GM12872 (cell line): ENCODE measurements around the gene ADCY2.

Experiments used
- CTCF ChIP-seq: IDR thresholded peaks from 3 replicates; pipeline ENCODE4 v1.5.1; 2011; ENCODE audit warnings: low read depth, mild to moderate bottlenecking, low read length, moderate library complexity; ENCODE audit not compliant: insufficient read depth

Gene ADCY2

GRCh38 chr5:7824995-7825394, 429.1 kb downstream of the ADCY2 start:
- TF ChIP-seq CTCF, result no peak

- no peak for TF ChIP-seq CTCF
These were observed 429.7 kb downstream of the ADCY2 start for GRCh38 chr5:7825630-7826029.

GRCh38 chr5:7827610-7828009, 431.7 kb downstream of the ADCY2 start:
- no peak for TF ChIP-seq CTCF

- TF ChIP-seq CTCF, result no peak
These were observed 432.3 kb downstream of the ADCY2 start for GRCh38 chr5:7828269-7828668.

- TF ChIP-seq CTCF, result no peak
These were observed 439.0 kb downstream of the ADCY2 start for GRCh38 chr5:7834982-7835381.

GRCh38 chr5:7837403-7837802, 441.5 kb downstream of the ADCY2 start:
- TF ChIP-seq CTCF, result no peak

- no peak for TF ChIP-seq CTCF
These were observed 446.6 kb downstream of the ADCY2 start for GRCh38 chr5:7842531-7842930.

GRCh38 chr5:7844901-7845300, 449.0 kb downstream of the ADCY2 start:
- no peak for TF ChIP-seq CTCF
